Measurements from ENCODE around the gene FHIT. TPM values are rescaled to one million over a fixed set of nuclear protein-coding genes. Genes with fewer than 3 reads are reported as not detected.

The FHIT gene
- total and polyA plus RNA-seq, 4 donors, result 2.6 to 21.3 (median 8.7) TPM

DNA sequence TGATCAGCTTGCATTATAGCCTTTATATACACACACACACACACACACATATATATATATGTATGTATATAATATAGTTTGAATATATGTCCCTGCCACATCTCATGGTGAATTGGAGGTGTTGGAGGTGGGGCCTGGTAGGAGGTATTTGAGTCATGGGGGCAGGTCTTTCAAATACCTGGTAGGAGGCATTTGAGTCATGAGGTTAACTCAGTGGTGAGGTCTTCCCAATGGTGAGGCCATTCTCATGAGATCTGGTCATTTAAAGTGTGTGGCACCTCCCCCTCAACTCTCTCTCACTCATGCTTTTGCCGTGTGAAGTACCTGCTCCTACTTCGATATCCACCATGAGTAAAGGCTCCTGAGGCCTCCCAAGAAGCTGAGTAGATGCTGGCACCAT lies 27.5 kb upstream of the FHIT start:
- ATAC-seq (ENCODE audit: insufficient read depth, low FRiP score), result no peak
- 92 to 96% methylated on average over 2 of the region's 2 CpGs for WGBS, 2 donors

GRCh38 chr3:61277411-61277810 lies 26.2 kb upstream of the FHIT start:
- no peak for ATAC-seq (ENCODE audit: insufficient read depth, low FRiP score)

More for the DNA sequence above, 27.5 kb upstream of the FHIT start:
- Histone ChIP-seq H3K36me3 (ENCODE audit: control insufficient read depth in 4 of 4, insufficient read depth in 4 of 4, low read length in 4 of 4) (no peaks in the 10 kb centered on the region), H3K4me1 (ENCODE audit: control insufficient read depth in 5 of 5, insufficient read depth in 5 of 5, low read length in 5 of 5) (no peaks in the 10 kb centered on the region), H3K9ac (ENCODE audit: insufficient read depth in 1 of 2, low read length in 2 of 2) (no peak overlapping the region), H3K4me3 (no peak overlapping the region), H3K27ac (ENCODE audit: low read depth in 1 of 2, low read length in 1 of 2) (no peak overlapping the region), H3K27me3 (ENCODE audit: control insufficient read depth in 3 of 3, insufficient read depth in 3 of 3, low read length in 2 of 3) (no peaks in the 10 kb centered on the region), H3K9me3 (ENCODE audit: control insufficient read depth in 4 of 4, insufficient read depth in 3 of 4, low read length in 3 of 4) (peaks cover 0 to 2% (median under 1%) of the 10 kb centered on the region in 4 donors)
- DNase-seq, result no peak
- TF ChIP-seq CTCF (IDR thresholded peaks at IDR 0.05; ENCODE audit: control extremely low read depth, extremely low read depth), result no peak

GRCh38 chr3:61269435-61269834 lies 18.2 kb upstream of the FHIT start:
- H3K9ac ChIP-seq (ENCODE audit: insufficient read depth in 1 of 2, low read length in 2 of 2), result no peak overlapping the region
- no peaks in the 10 kb centered on the region for H3K27me3 ChIP-seq (ENCODE audit: control insufficient read depth in 3 of 3, insufficient read depth in 3 of 3, low read length in 2 of 3)
- 86 to 89% methylated on average over 6 of the region's 6 CpGs for WGBS, 2 donors
- H3K27ac ChIP-seq (ENCODE audit: low read depth in 1 of 2, low read length in 1 of 2), result no peak overlapping the region
- no peak overlapping the region for H3K4me3 ChIP-seq
- ATAC-seq (ENCODE audit: insufficient read depth, low FRiP score), result no peak
- no peaks in the 10 kb centered on the region for H3K36me3 ChIP-seq (ENCODE audit: control insufficient read depth in 4 of 4, insufficient read depth in 4 of 4, low read length in 4 of 4)
- TF ChIP-seq CTCF (IDR thresholded peaks at IDR 0.05; ENCODE audit: control extremely low read depth, extremely low read depth), result no peak
- H3K9me3 ChIP-seq (ENCODE audit: control insufficient read depth in 4 of 4, insufficient read depth in 3 of 4, low read length in 3 of 4), result peaks cover 0 to 2% (median 0%) of the 10 kb centered on the region in 4 donors
- DNase-seq, result peak in 1 of 3 donors; percentile 52
- H3K4me1 ChIP-seq (ENCODE audit: control insufficient read depth in 5 of 5, insufficient read depth in 5 of 5, low read length in 5 of 5), result no peaks in the 10 kb centered on the region

More at GRCh38 chr3:61277411-61277810, 26.2 kb upstream of the FHIT start:
- Histone ChIP-seq H3K27me3 (ENCODE audit: control insufficient read depth in 3 of 3, insufficient read depth in 3 of 3, low read length in 2 of 3) (no peaks in the 10 kb centered on the region), H3K4me1 (ENCODE audit: control insufficient read depth in 5 of 5, insufficient read depth in 5 of 5, low read length in 5 of 5) (no peaks in the 10 kb centered on the region), H3K4me3 (no peak overlapping the region), H3K36me3 (ENCODE audit: control insufficient read depth in 4 of 4, insufficient read depth in 4 of 4, low read length in 4 of 4) (no peaks in the 10 kb centered on the region), H3K9ac (ENCODE audit: insufficient read depth in 1 of 2, low read length in 2 of 2) (no peak overlapping the region), H3K9me3 (ENCODE audit: control insufficient read depth in 4 of 4, insufficient read depth in 3 of 4, low read length in 3 of 4) (peaks cover 0 to 2% (median under 1%) of the 10 kb centered on the region in 4 donors), H3K27ac (ENCODE audit: low read depth in 1 of 2, low read length in 1 of 2) (no peak overlapping the region)
- WGBS, 2 donors, result 93 to 95% methylated on average over 2 of the region's 2 CpGs
- DNase-seq, result no peak
- TF ChIP-seq CTCF (IDR thresholded peaks at IDR 0.05; ENCODE audit: control extremely low read depth, extremely low read depth), result no peak

DNA sequence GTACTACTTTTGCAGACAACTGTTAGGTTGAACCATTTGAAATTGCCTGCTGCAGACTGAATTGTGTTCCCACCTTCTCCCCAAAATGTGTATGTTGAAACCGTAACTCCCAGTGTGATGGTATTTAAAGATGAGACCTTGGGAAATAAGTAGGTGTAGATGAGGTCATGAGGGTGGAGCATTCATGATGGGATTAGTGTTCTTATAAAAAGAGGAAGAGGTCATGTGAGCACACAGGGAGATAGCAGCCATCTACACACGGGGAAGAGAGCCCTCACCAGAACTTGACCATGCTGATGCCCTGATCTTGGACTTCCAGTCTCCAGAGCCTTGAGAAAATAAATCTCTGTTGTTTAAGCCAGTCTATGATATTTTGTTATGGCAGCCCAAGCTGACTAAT lies 17.4 kb upstream of the FHIT start:
- Histone ChIP-seq H3K9ac (ENCODE audit: insufficient read depth in 1 of 2, low read length in 2 of 2) (no peak overlapping the region), H3K4me3 (no peak overlapping the region), H3K27ac (ENCODE audit: low read depth in 1 of 2, low read length in 1 of 2) (no peak overlapping the region), H3K9me3 (ENCODE audit: control insufficient read depth in 4 of 4, insufficient read depth in 3 of 4, low read length in 3 of 4) (no peaks in the 10 kb centered on the region), H3K36me3 (ENCODE audit: control insufficient read depth in 4 of 4, insufficient read depth in 4 of 4, low read length in 4 of 4) (no peaks in the 10 kb centered on the region), H3K27me3 (ENCODE audit: control insufficient read depth in 3 of 3, insufficient read depth in 3 of 3, low read length in 2 of 3) (no peaks in the 10 kb centered on the region), H3K4me1 (ENCODE audit: control insufficient read depth in 5 of 5, insufficient read depth in 5 of 5, low read length in 5 of 5) (peaks cover 0 to 2% (median 0%) of the 10 kb centered on the region in 5 donors)
- DNase-seq (no peak), ATAC-seq (ENCODE audit: insufficient read depth, low FRiP score) (no peak)
- WGBS, 2 donors, result 56 to 72% methylated on average over 2 of the region's 2 CpGs
- no peak for TF ChIP-seq CTCF (IDR thresholded peaks at IDR 0.05; ENCODE audit: control extremely low read depth, extremely low read depth)

All from lung (tissue), 12 donors.